B cell (primary cell): ENCODE results near the gene GCNT2. TPM values are rescaled to one million over a fixed set of nuclear protein-coding genes. Genes with fewer than 3 reads are reported as not detected.

ENCODE experiments used
- ATAC-seq: fragments of 200-7000 bp; cut with Tn5 transposase; one replicate; pipeline ENCODE4 v1.10.0; 2021; ENCODE audit warnings: low read depth, mild to moderate bottlenecking, moderate number of reproducible peaks, moderate library complexity
- CTCF ChIA-PET: fragments of 350-600 bp; sonication (Branson Sonifier 250); formaldehyde crosslinking; loops from one replicate; lab custom pipeline; 2021; ENCODE audit warnings: antibody characterized with exemption, inconsistent platforms; lab: Charles Lee
- POLR2A ChIA-PET: fragments of 350-600 bp; sonication (Branson Sonifier 250); formaldehyde crosslinking; loops from one replicate; lab custom pipeline; 2021; ENCODE audit warnings: antibody characterized with exemption; lab: Charles Lee
- DNase-seq: peaks from one replicate; pipeline ENCODE4 v3.0.0; 2013
- H2AFZ ChIP-seq: 2 replicates; pipeline ENCODE4 v1.6.1; 2012; ENCODE audit warnings: mild to moderate bottlenecking, low read depth, low read length; ENCODE audit not compliant: insufficient read depth, poor library complexity, severe bottlenecking
- H3K27ac ChIP-seq, 2 donors: 1 replicate in 1 of 2; 2 replicates in 1 of 2; pipeline ENCODE4 v1.5.1; 2012 to 2013; ENCODE audit warnings: low read length in 2 of 2, mild to moderate bottlenecking in 2 of 2, moderate library complexity in 1 of 2
- H3K27me3 ChIP-seq, 4 experiments: fragments of 200-600 bp in 1 of 4; sonication (generic) in 1 of 4; replicated peaks in 1 of 4; 1 replicate in 2 of 4; 2 replicates in 2 of 4; pipeline versions ENCODE4 v1.6.1 to v1.7.0; 2013 to 2016; ENCODE audit warnings: low read length in 3 of 4, mild to moderate bottlenecking in 2 of 4, mixed read lengths in 1 of 4, moderate library complexity in 1 of 4; ENCODE audit not compliant: insufficient read depth in 4 of 4, control insufficient read depth in 3 of 4; ENCODE audit errors: control extremely low read depth in 1 of 4
- H3K36me3 ChIP-seq, 2 experiments: replicated peaks in 1 of 2; 1 replicate in 1 of 2; 2 replicates in 1 of 2; pipeline versions ENCODE4 v1.6.1 to v1.7.1; 2013; ENCODE audit warnings: low read length in 1 of 2; ENCODE audit not compliant: insufficient read depth in 2 of 2, control insufficient read depth in 1 of 2; ENCODE audit errors: control extremely low read depth in 1 of 2, extremely low read depth in 1 of 2
- H3K4me1 ChIP-seq, 2 donors: fragments of 200-600 bp in 1 of 2; sonication (generic) in 1 of 2; 1 replicate in 1 of 2; 2 replicates in 1 of 2; pipeline versions ENCODE4 v1.5.1 to v1.6.1; 2013 to 2017; ENCODE audit warnings: low read length in 2 of 2; ENCODE audit not compliant: control insufficient read depth in 2 of 2, insufficient read depth in 2 of 2
- H3K4me2 ChIP-seq: replicated peaks from 2 replicates; pipeline ENCODE3; 2012; ENCODE audit warnings: mild to moderate bottlenecking, low read depth, low read length; ENCODE audit not compliant: poor library complexity, severe bottlenecking
- H3K4me3 ChIP-seq, 5 experiments: fragments of 200-600 bp in 1 of 5; sonication (generic) in 1 of 5; 1 replicate in 3 of 5; 2 replicates in 2 of 5; pipeline versions ENCODE4 v1.5.1 to v1.7.0; 2011 to 2016; ENCODE audit warnings: low read length in 4 of 5, mild to moderate bottlenecking in 4 of 5, low read depth in 2 of 5, control low read depth in 1 of 5, moderate library complexity in 1 of 5; ENCODE audit not compliant: insufficient read depth in 1 of 5; ENCODE audit errors: control extremely low read depth in 1 of 5, extremely low read depth in 1 of 5
- H3K79me2 ChIP-seq: fragments of 200-600 bp; sonication (generic); one replicate; pipeline ENCODE4 v1.6.0; 2016; ENCODE audit warnings: low read length; ENCODE audit not compliant: control insufficient read depth, insufficient read depth
- H3K9ac ChIP-seq: fragments of 200-600 bp; sonication (generic); 2 replicates; pipeline ENCODE4 v1.6.1; 2017; ENCODE audit warnings: mild to moderate bottlenecking, low read length, moderate library complexity
- H3K9me3 ChIP-seq, 3 donors: one replicate each; pipeline versions ENCODE4 v1.6.1 to v1.7.1; 2013; ENCODE audit warnings: low read length in 2 of 3; ENCODE audit not compliant: control insufficient read depth in 2 of 3, insufficient read depth in 1 of 3; ENCODE audit errors: control extremely low read depth in 1 of 3
- H4K20me1 ChIP-seq: 2 replicates; pipeline ENCODE4 v1.6.0; 2012; ENCODE audit warnings: mild to moderate bottlenecking, low read length; ENCODE audit not compliant: insufficient read depth, control insufficient read depth, poor library complexity, severe bottlenecking
- H3K27ac Mint-ChIP-seq: one replicate; pipeline ENCODE4 v1.8.0; 2021; ENCODE audit warnings: mixed read lengths
- H3K27me3 Mint-ChIP-seq: one replicate; pipeline ENCODE4 v1.8.0; 2021; ENCODE audit warnings: mixed read lengths
- H3K4me1 Mint-ChIP-seq: one replicate; pipeline ENCODE4 v1.8.0; 2021; ENCODE audit warnings: mixed read lengths
- H3K4me3 Mint-ChIP-seq: one replicate; pipeline ENCODE4 v1.8.0; 2021; ENCODE audit warnings: mixed read lengths
- H3K9me3 Mint-ChIP-seq: one replicate; pipeline ENCODE4 v1.8.0; 2022; ENCODE audit warnings: mixed read lengths; ENCODE audit not compliant: insufficient read depth
- CTCF ChIP-seq: fragments of 200-600 bp; IDR thresholded peaks from one replicate; pipeline ENCODE4 v1.8.0; 2022; ENCODE audit warnings: antibody characterized with exemption, mild to moderate bottlenecking
- EZH2 ChIP-seq: IDR thresholded peaks from 2 replicates; pipeline ENCODE4 v1.6.1; 2012; ENCODE audit warnings: borderline replicate concordance, low read depth, mild to moderate bottlenecking, moderate library complexity, low read length; ENCODE audit not compliant: insufficient read depth, poor library complexity, severe bottlenecking
- WGBS: methylation state at CpG from one replicate; pipeline ENCODE4 v1.1.5; 2013; ENCODE audit warnings: missing lambda C conversion rate; ENCODE audit not compliant: insufficient coverage; 5-methylcytosine and 5-hydroxymethylcytosine counted together
- intact Hi-C: fragments of 100-400 bp; cut with micrococcal nuclease; formaldehyde crosslinking; loops from one replicate; pipeline ENCODE4 v1.10.0; 2022
- polyA plus RNA-seq: library from polyadenylated mRNA; depleted of rRNA; stranded (reverse); fragments of >200 nt; gene quantifications from 2 replicates; pipeline ENCODE4 v1.2.3, GENCODE V29; 2012
- total RNA-seq, 2 donors: library from RNA; stranded (reverse); fragments of 120-200 nt in 1 of 2; gene quantifications; 1 replicate in 1 of 2; 2 replicates in 1 of 2; pipeline versions ENCODE4 v1.2.3 to v1.2.4, GENCODE V29; 2013 to 2022

GCNT2 gene
- total and polyA plus RNA-seq, 2 donors (not counting 1 experiment from before 2014, with no cell fraction given), result 6.8 to 32.1 TPM

GRCh38 chr6:10603219-10603618 lies 82.1 kb downstream of the GCNT2 start:
- Mint-ChIP-seq H3K9me3 (no peaks in the 10 kb centered on the region), H3K27ac (no peak overlapping the region), H3K4me3 (no peak overlapping the region), H3K27me3 (no peaks in the 10 kb centered on the region), H3K4me1 (peaks cover 16% of the 10 kb centered on the region)
- H3K36me3 ChIP-seq, result no peaks in the 10 kb centered on the region
- intact Hi-C loops, result no loop called here
- peaks cover 50% of the 10 kb centered on the region for H3K79me2 ChIP-seq
- H3K27me3 ChIP-seq, result no peaks in the 10 kb centered on the region
- no peak overlapping the region for H2AFZ ChIP-seq
- 84% methylated on average over 5 of the region's 6 CpGs for WGBS
- no peak overlapping the region for H3K4me3 ChIP-seq
- H3K27ac ChIP-seq, result no peak overlapping the region
- no peak for DNase-seq
- no peak overlapping the region for H3K9ac ChIP-seq
- H3K4me2 ChIP-seq, result no peak overlapping the region
- TF ChIP-seq CTCF (no peak), EZH2 (no peak)
- ATAC-seq, result no peak
- no peaks in the 10 kb centered on the region for H3K9me3 ChIP-seq
- ChIA-PET CTCF (interaction anchor here (0.7 to 1.5 kb wide), 2 partner anchors 45 to 125 kb away, joined by 3 read pairs; no protein-coding TSS in a partner anchor), POLR2A (no interaction called here)
- peaks cover 1 to 3% of the 10 kb centered on the region in 2 donors for H3K4me1 ChIP-seq
- peaks cover 25% of the 10 kb centered on the region for H4K20me1 ChIP-seq

GRCh38 chr6:10609038-10609437 lies 87.9 kb downstream of the GCNT2 start:
- intact Hi-C loops, result no loop called here
- CTCF ChIA-PET, result interaction anchor here (1.4 kb wide), 1 partner anchor 98 kb away, joined by 5 read pairs; no protein-coding TSS in a partner anchor
- no peak overlapping the region for H2AFZ ChIP-seq
- H3K27me3 Mint-ChIP-seq, result no peaks in the 10 kb centered on the region
- no peak overlapping the region for H3K27ac Mint-ChIP-seq
- no peak overlapping the region for H3K4me2 ChIP-seq
- H4K20me1 ChIP-seq, result peaks cover 15% of the 10 kb centered on the region
- no peak overlapping the region for H3K4me3 ChIP-seq
- peaks cover 48% of the 10 kb centered on the region for H3K79me2 ChIP-seq
- ATAC-seq (no peak), DNase-seq (no peak)
- WGBS, result 100% methylated on average over 1 of the region's 1 CpG
- H3K4me1 Mint-ChIP-seq, result peaks cover 10% of the 10 kb centered on the region
- no peaks in the 10 kb centered on the region for H3K27me3 ChIP-seq
- no peak overlapping the region for H3K4me3 Mint-ChIP-seq
- H3K9me3 Mint-ChIP-seq, result peaks cover 3% of the 10 kb centered on the region
- H3K27ac ChIP-seq, result no peak overlapping the region
- H3K9me3 ChIP-seq, result peaks cover 0 to 6% (median 5%) of the 10 kb centered on the region in 3 donors
- peaks cover 0 to 3% of the 10 kb centered on the region in 2 experiments for H3K36me3 ChIP-seq
- no peak overlapping the region for H3K9ac ChIP-seq
- TF ChIP-seq CTCF (no peak), EZH2 (no peak)
- H3K4me1 ChIP-seq, result no peaks in the 10 kb centered on the region
- POLR2A ChIA-PET, result no interaction called here
